HEK293 (cell line): ENCODE measurements around the gene DLX3.

Experiments used
- SP7 ChIP-seq: fragments of 450-650 bp; formaldehyde crosslinking; IDR thresholded peaks from 2 replicates; pipeline ENCODE4 v1.5.1; 2016; ENCODE audit warnings: missing biosample characterization, missing genetic modification characterization
- ZNF138 ChIP-seq: fragments of 450-650 bp; formaldehyde crosslinking; IDR thresholded peaks from 2 replicates; pipeline ENCODE4 v1.5.1; 2016; ENCODE audit warnings: missing biosample characterization, missing genetic modification characterization, borderline replicate concordance
- ZNF146 ChIP-seq: fragments of 450-650 bp; formaldehyde crosslinking; IDR thresholded peaks from 2 replicates; pipeline ENCODE4 v1.5.1; 2016; ENCODE audit warnings: missing biosample characterization, missing genetic modification characterization
- ZNF658 ChIP-seq: fragments of 450-650 bp; formaldehyde crosslinking; IDR thresholded peaks from 2 replicates; pipeline ENCODE4; 2016; ENCODE audit warnings: missing biosample characterization, missing genetic modification characterization
- ZNF747 ChIP-seq: fragments of 450-650 bp; formaldehyde crosslinking; IDR thresholded peaks from 2 replicates; pipeline ENCODE4 v1.5.1; 2016; ENCODE audit warnings: missing biosample characterization, missing genetic modification characterization
- ZNF776 ChIP-seq: fragments of 450-650 bp; formaldehyde crosslinking; IDR thresholded peaks from 2 replicates; pipeline ENCODE4 v1.5.0; 2017; ENCODE audit warnings: missing biosample characterization, missing genetic modification characterization, borderline replicate concordance
- TF ChIP-seq, protein P1 (sequence below): fragments of 450-650 bp; formaldehyde crosslinking; IDR thresholded peaks from 2 replicates; pipeline ENCODE4 v1.5.1; 2016; ENCODE audit warnings: missing biosample characterization, missing genetic modification characterization
- TF ChIP-seq, protein P2 (sequence below): fragments of 450-650 bp; formaldehyde crosslinking; IDR thresholded peaks from 2 replicates; pipeline ENCODE4 v1.5.1; 2016; ENCODE audit warnings: missing biosample characterization, missing genetic modification characterization

DNA sequence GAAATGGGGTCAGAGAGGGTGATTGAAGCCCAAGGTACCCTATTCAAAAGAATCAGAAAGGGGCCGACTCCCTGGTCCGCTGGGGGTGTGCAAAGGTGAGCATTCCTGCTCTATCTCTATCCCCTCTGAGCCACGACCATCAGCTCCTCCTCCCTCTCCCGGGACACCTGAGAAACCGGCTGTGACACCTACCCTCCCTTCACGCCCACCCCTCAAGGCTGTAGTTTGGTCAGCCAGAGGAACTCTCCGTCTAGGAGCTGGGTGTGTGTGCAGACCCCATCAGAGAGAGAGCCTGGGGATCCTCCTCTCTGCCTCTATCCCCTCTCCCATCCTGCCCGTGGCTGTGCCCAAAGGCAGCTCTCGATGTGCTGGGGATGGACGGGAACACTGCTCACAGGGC, 53.6 kb downstream of the DLX3 start:
- TF ChIP-seq ZNF747 (tag by site-specific recombination), result no peak
- no peak for TF ChIP-seq SP7 (tag by site-specific recombination)
- TF ChIP-seq, protein P1, sequence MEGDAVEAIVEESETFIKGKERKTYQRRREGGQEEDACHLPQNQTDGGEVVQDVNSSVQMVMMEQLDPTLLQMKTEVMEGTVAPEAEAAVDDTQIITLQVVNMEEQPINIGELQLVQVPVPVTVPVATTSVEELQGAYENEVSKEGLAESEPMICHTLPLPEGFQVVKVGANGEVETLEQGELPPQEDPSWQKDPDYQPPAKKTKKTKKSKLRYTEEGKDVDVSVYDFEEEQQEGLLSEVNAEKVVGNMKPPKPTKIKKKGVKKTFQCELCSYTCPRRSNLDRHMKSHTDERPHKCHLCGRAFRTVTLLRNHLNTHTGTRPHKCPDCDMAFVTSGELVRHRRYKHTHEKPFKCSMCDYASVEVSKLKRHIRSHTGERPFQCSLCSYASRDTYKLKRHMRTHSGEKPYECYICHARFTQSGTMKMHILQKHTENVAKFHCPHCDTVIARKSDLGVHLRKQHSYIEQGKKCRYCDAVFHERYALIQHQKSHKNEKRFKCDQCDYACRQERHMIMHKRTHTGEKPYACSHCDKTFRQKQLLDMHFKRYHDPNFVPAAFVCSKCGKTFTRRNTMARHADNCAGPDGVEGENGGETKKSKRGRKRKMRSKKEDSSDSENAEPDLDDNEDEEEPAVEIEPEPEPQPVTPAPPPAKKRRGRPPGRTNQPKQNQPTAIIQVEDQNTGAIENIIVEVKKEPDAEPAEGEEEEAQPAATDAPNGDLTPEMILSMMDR, result no peak
- TF ChIP-seq ZNF146 (tag by site-specific recombination), result no peak
- TF ChIP-seq ZNF776 (tag by site-specific recombination), result no peak
- TF ChIP-seq ZNF658 (tag by site-specific recombination), result no peak
- TF ChIP-seq, protein P2, sequence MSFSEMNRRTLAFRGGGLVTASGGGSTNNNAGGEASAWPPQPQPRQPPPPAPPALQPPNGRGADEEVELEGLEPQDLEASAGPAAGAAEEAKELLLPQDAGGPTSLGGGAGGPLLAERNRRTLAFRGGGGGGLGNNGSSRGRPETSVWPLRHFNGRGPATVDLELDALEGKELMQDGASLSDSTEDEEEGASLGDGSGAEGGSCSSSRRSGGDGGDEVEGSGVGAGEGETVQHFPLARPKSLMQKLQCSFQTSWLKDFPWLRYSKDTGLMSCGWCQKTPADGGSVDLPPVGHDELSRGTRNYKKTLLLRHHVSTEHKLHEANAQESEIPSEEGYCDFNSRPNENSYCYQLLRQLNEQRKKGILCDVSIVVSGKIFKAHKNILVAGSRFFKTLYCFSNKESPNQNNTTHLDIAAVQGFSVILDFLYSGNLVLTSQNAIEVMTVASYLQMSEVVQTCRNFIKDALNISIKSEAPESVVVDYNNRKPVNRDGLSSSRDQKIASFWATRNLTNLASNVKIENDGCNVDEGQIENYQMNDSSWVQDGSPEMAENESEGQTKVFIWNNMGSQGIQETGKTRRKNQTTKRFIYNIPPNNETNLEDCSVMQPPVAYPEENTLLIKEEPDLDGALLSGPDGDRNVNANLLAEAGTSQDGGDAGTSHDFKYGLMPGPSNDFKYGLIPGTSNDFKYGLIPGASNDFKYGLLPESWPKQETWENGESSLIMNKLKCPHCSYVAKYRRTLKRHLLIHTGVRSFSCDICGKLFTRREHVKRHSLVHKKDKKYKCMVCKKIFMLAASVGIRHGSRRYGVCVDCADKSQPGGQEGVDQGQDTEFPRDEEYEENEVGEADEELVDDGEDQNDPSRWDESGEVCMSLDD, result no peak
- no peak for TF ChIP-seq ZNF138 (tag by site-specific recombination)
